ENCODE measurements around the gene EVI5L.

- TF ChIP-seq, protein P1, sequence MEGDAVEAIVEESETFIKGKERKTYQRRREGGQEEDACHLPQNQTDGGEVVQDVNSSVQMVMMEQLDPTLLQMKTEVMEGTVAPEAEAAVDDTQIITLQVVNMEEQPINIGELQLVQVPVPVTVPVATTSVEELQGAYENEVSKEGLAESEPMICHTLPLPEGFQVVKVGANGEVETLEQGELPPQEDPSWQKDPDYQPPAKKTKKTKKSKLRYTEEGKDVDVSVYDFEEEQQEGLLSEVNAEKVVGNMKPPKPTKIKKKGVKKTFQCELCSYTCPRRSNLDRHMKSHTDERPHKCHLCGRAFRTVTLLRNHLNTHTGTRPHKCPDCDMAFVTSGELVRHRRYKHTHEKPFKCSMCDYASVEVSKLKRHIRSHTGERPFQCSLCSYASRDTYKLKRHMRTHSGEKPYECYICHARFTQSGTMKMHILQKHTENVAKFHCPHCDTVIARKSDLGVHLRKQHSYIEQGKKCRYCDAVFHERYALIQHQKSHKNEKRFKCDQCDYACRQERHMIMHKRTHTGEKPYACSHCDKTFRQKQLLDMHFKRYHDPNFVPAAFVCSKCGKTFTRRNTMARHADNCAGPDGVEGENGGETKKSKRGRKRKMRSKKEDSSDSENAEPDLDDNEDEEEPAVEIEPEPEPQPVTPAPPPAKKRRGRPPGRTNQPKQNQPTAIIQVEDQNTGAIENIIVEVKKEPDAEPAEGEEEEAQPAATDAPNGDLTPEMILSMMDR (IDR thresholded peaks at IDR 0.05) = no peak
- no peak for TF ChIP-seq POLR2A (IDR thresholded peaks at IDR 0.05)
Measured at GRCh38 chr19:7912144-7912696, 82.2 kb downstream of the EVI5L start.
